Liver (tissue), 9 donors: ENCODE data around the gene CDKL1. TPM values are rescaled to one million over a fixed set of nuclear protein-coding genes. Genes with fewer than 3 reads are reported as not detected.

Source experiments
- DNase-seq: peaks from one replicate; pipeline ENCODE4 v3.0.0-alpha.2; 2017; ENCODE audit warnings: low spot score
- H3K27ac ChIP-seq, 2 donors: one replicate each; pipeline ENCODE4 v1.7.0; 2013; ENCODE audit warnings: inconsistent platforms in 2 of 2, low read length in 2 of 2, control low read depth in 1 of 2, low read depth in 1 of 2, mild to moderate bottlenecking in 1 of 2
- H3K27me3 ChIP-seq, 4 donors: one replicate each; pipeline versions ENCODE4 v1.6.1 to v1.7.0; 2013; ENCODE audit warnings: low read length in 3 of 4, inconsistent platforms in 1 of 4, mild to moderate bottlenecking in 1 of 4, moderate library complexity in 1 of 4; ENCODE audit not compliant: control insufficient read depth in 4 of 4, insufficient read depth in 4 of 4
- H3K36me3 ChIP-seq, 4 donors: one replicate each; pipeline versions ENCODE4 v1.6.1 to v1.7.0; 2013; ENCODE audit warnings: low read length in 3 of 4, mild to moderate bottlenecking in 3 of 4, low read depth in 1 of 4, moderate library complexity in 1 of 4; ENCODE audit not compliant: control insufficient read depth in 4 of 4, insufficient read depth in 3 of 4
- H3K4me1 ChIP-seq, 4 donors: one replicate each; pipeline versions ENCODE4 v1.6.1 to v1.7.0; 2013; ENCODE audit warnings: low read length in 3 of 4, mild to moderate bottlenecking in 3 of 4, moderate library complexity in 1 of 4; ENCODE audit not compliant: control insufficient read depth in 4 of 4, insufficient read depth in 4 of 4
- H3K4me3 ChIP-seq, 3 donors: one replicate each; pipeline versions ENCODE4 v1.6.1 to v1.7.0; 2013; ENCODE audit warnings: low read length in 3 of 3, control low read depth in 1 of 3, low read depth in 1 of 3, mild to moderate bottlenecking in 1 of 3
- H3K9ac ChIP-seq, 2 donors: one replicate each; pipeline ENCODE4 v1.7.0; 2013; ENCODE audit warnings: low read length in 2 of 2, mild to moderate bottlenecking in 2 of 2, moderate library complexity in 2 of 2, control low read depth in 1 of 2, low read depth in 1 of 2
- H3K9me3 ChIP-seq, 4 donors: one replicate each; pipeline versions ENCODE4 v1.6.1 to v1.7.0; 2013; ENCODE audit warnings: low read length in 3 of 4; ENCODE audit not compliant: control insufficient read depth in 4 of 4
- EGR1 ChIP-seq, 2 donors: IDR thresholded peaks; 2 replicates each; pipeline ENCODE4 v1.6.1; 2016 to 2018; ENCODE audit warnings: antibody characterized with exemption in 2 of 2, low read depth in 2 of 2
- FOXA1 ChIP-seq: IDR thresholded peaks from 2 replicates; pipeline ENCODE4 v1.6.1; 2016; ENCODE audit warnings: antibody characterized with exemption
- FOXA2 ChIP-seq: IDR thresholded peaks from 2 replicates; pipeline ENCODE4 v1.6.1; 2016; ENCODE audit warnings: antibody characterized with exemption
- GABPA ChIP-seq, 2 donors: IDR thresholded peaks in 1 of 2; conservative IDR thresholded peaks in 1 of 2; 2 replicates each; pipeline ENCODE4 v1.6.1; 2016; ENCODE audit warnings: antibody characterized with exemption in 2 of 2, mild to moderate bottlenecking in 1 of 2, moderate library complexity in 1 of 2
- HNF4G ChIP-seq: IDR thresholded peaks from 2 replicates; pipeline ENCODE4 v1.6.1; 2016; ENCODE audit warnings: antibody characterized with exemption
- JUND ChIP-seq, 2 donors: IDR thresholded peaks; 2 replicates each; pipeline ENCODE4 v1.6.1; 2016; ENCODE audit warnings: antibody characterized with exemption in 2 of 2
- NR2F2 ChIP-seq: IDR thresholded peaks from 2 replicates; pipeline ENCODE4 v1.6.1; 2016; ENCODE audit warnings: antibody characterized with exemption
- RAD21 ChIP-seq, 2 donors: IDR thresholded peaks; 2 replicates each; pipeline ENCODE4 v1.6.1; 2016; ENCODE audit warnings: antibody characterized with exemption in 2 of 2, mild to moderate bottlenecking in 2 of 2
- RXRA ChIP-seq, 2 donors: IDR thresholded peaks; 2 replicates each; pipeline ENCODE4 v1.6.1; 2017 to 2018; ENCODE audit warnings: antibody characterized with exemption in 2 of 2, mild to moderate bottlenecking in 1 of 2
- SP1 ChIP-seq: IDR thresholded peaks from 2 replicates; pipeline ENCODE4 v1.6.1; 2018; ENCODE audit warnings: antibody characterized with exemption, mild to moderate bottlenecking
- TAF1 ChIP-seq: conservative IDR thresholded peaks from 2 replicates; pipeline ENCODE4 v1.6.1; 2016; ENCODE audit warnings: antibody characterized with exemption, mild to moderate bottlenecking
- YY1 ChIP-seq: IDR thresholded peaks from 2 replicates; pipeline ENCODE4 v1.6.1; 2016; ENCODE audit warnings: antibody characterized with exemption, mild to moderate bottlenecking
- ZBTB33 ChIP-seq: IDR thresholded peaks from 2 replicates; pipeline ENCODE4 v1.6.1; 2016; ENCODE audit warnings: antibody characterized with exemption
- WGBS: extraction: QIAGEN DNeasy Blood & Tissue Kit; methylation state at CpG from one replicate; pipeline ENCODE4 v1.1.7; 2013; 5-methylcytosine and 5-hydroxymethylcytosine counted together
- polyA plus RNA-seq, 2 donors: library from polyadenylated mRNA; stranded (reverse) in 1 of 2; unstranded in 1 of 2; fragments of 200-250 nt in 1 of 2; fragments of >200 nt in 1 of 2; fragmentation: Nextera tagmentation in 1 of 2; extraction: Ambion mirVana in 1 of 2; gene quantifications; one replicate each; pipeline versions ENCODE4 v1.2.1 to v1.2.3, GENCODE V29; 2013 to 2015
- total RNA-seq, 2 donors: library from RNA; depleted of rRNA; stranded (reverse); fragments of >200 nt; gene quantifications; one replicate each; pipeline ENCODE4 v1.2.3, GENCODE V29; 2014
- TF ChIP-seq, protein P1 (sequence below): IDR thresholded peaks from 2 replicates; pipeline ENCODE4 v1.6.1; 2016; ENCODE audit warnings: antibody characterized with exemption
- TF ChIP-seq, protein P2 (sequence below): IDR thresholded peaks from 2 replicates; pipeline ENCODE4 v1.6.1; 2016; ENCODE audit warnings: antibody characterized with exemption, mild to moderate bottlenecking
- TF ChIP-seq, protein P3 (sequence below): fragments of 150-350 bp; IDR thresholded peaks from 2 replicates; pipeline ENCODE4 v1.5.1; 2017; ENCODE audit warnings: improper control_type of control experiment, low read depth, low read length; ENCODE audit not compliant: missing input control
- donor health status: healthy.
- donor health status: healthy.
- donor health status: healthy.
- donor health status: healthy.
- donor health status: healthy.

CDKL1 gene
- total and polyA plus RNA-seq, 4 donors = 1.1 to 6.8 (median 2.1) TPM

DNA sequence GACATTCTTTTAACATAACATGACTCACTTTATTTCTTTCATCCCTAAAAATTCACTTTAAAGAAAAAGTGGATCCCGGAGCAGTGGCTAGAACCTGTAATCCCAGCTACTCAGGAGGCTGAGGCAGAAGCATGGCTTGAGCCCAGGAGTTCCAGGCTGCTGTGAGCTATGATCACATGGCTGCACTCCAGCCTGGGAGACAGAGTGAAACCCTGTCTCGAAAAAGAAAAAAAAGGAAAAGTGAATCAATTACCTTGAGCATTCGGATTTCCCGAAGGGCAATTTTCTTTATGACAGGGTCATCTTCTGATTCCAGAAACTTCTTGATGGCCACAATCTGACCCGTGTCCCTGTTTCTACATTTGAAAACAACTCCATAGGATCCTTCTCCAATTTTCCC is 1.2 kb downstream of the CDKL1 start:
- TF ChIP-seq FOXA1 (no peak), RXRA (IDR thresholded peaks at IDR 0.05) (no peak), ZBTB33 (no peak), RAD21 (IDR thresholded peaks at IDR 0.05) (no peak), YY1 (no peak), TAF1 (no peak), JUND (IDR thresholded peaks at IDR 0.05) (no peak), FOXA2 (no peak), NR2F2 (no peak), HNF4G (no peak), GABPA (IDR thresholded peaks at IDR 0.05 in 1 of 2, conservative IDR thresholded peaks at IDR 0.05 in 1 of 2) (no peak)
- TF ChIP-seq, protein P1, sequence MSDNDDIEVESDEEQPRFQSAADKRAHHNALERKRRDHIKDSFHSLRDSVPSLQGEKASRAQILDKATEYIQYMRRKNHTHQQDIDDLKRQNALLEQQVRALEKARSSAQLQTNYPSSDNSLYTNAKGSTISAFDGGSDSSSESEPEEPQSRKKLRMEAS = no peak
- TF ChIP-seq, protein P2, sequence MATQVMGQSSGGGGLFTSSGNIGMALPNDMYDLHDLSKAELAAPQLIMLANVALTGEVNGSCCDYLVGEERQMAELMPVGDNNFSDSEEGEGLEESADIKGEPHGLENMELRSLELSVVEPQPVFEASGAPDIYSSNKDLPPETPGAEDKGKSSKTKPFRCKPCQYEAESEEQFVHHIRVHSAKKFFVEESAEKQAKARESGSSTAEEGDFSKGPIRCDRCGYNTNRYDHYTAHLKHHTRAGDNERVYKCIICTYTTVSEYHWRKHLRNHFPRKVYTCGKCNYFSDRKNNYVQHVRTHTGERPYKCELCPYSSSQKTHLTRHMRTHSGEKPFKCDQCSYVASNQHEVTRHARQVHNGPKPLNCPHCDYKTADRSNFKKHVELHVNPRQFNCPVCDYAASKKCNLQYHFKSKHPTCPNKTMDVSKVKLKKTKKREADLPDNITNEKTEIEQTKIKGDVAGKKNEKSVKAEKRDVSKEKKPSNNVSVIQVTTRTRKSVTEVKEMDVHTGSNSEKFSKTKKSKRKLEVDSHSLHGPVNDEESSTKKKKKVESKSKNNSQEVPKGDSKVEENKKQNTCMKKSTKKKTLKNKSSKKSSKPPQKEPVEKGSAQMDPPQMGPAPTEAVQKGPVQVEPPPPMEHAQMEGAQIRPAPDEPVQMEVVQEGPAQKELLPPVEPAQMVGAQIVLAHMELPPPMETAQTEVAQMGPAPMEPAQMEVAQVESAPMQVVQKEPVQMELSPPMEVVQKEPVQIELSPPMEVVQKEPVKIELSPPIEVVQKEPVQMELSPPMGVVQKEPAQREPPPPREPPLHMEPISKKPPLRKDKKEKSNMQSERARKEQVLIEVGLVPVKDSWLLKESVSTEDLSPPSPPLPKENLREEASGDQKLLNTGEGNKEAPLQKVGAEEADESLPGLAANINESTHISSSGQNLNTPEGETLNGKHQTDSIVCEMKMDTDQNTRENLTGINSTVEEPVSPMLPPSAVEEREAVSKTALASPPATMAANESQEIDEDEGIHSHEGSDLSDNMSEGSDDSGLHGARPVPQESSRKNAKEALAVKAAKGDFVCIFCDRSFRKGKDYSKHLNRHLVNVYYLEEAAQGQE = no peak
- Histone ChIP-seq H3K36me3 (no peaks in the 10 kb centered on the region), H3K9me3 (no peaks in the 10 kb centered on the region), H3K4me3 (peak overlapping the region in 1 of 3 donors; percentile 68), H3K4me1 (peaks cover 1 to 22% (median 8%) of the 10 kb centered on the region in 4 donors), H3K27me3 (no peaks in the 10 kb centered on the region), H3K9ac (no peak overlapping the region), H3K27ac (no peak overlapping the region)
- no peak for DNase-seq
- 52% methylated on average over 5 of the region's 5 CpGs for WGBS

DNA sequence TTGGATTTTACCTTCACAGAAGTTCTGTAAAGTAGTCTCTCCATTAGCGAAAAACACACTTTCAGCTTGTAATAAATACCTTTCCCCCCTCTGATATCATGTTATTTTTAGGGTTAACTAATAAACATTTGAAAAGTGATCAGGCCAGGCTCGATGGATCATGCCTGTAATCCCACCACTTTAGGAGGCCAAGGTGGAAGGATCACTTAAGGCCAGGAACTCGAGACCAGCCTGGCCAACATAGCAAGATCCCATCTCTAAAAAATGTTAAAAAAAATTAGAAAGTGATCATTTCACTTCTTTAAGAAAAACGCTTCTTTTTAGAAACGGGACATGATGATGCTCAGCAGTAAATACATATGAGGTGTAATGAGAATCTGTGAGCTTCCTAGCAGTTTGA is 2.0 kb downstream of the CDKL1 start:
- no peak overlapping the region for H3K9ac ChIP-seq
- WGBS = 91% methylated on average over 5 of the region's 5 CpGs
- TF ChIP-seq SP1 (no peak), GABPA (IDR thresholded peaks at IDR 0.05 in 1 of 2, conservative IDR thresholded peaks at IDR 0.05 in 1 of 2) (no peak), HNF4G (no peak), TAF1 (no peak), RAD21 (IDR thresholded peaks at IDR 0.05) (no peak), JUND (IDR thresholded peaks at IDR 0.05) (no peak), EGR1 (IDR thresholded peaks at IDR 0.05; ENCODE audit: low read depth in 2 of 2) (no peak)
- TF ChIP-seq, protein P2 = no peak
- TF ChIP-seq, protein P3, sequence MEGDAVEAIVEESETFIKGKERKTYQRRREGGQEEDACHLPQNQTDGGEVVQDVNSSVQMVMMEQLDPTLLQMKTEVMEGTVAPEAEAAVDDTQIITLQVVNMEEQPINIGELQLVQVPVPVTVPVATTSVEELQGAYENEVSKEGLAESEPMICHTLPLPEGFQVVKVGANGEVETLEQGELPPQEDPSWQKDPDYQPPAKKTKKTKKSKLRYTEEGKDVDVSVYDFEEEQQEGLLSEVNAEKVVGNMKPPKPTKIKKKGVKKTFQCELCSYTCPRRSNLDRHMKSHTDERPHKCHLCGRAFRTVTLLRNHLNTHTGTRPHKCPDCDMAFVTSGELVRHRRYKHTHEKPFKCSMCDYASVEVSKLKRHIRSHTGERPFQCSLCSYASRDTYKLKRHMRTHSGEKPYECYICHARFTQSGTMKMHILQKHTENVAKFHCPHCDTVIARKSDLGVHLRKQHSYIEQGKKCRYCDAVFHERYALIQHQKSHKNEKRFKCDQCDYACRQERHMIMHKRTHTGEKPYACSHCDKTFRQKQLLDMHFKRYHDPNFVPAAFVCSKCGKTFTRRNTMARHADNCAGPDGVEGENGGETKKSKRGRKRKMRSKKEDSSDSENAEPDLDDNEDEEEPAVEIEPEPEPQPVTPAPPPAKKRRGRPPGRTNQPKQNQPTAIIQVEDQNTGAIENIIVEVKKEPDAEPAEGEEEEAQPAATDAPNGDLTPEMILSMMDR = no peak
- no peak overlapping the region for H3K4me3 ChIP-seq
- H3K27me3 ChIP-seq = no peaks in the 10 kb centered on the region
- H3K9me3 ChIP-seq = no peaks in the 10 kb centered on the region
- peaks cover 4 to 24% (median 8%) of the 10 kb centered on the region in 4 donors for H3K4me1 ChIP-seq
- no peak for DNase-seq
- no peak overlapping the region for H3K27ac ChIP-seq
- H3K36me3 ChIP-seq = no peaks in the 10 kb centered on the region
